H9 (cell line): ENCODE measurements around the gene DLD. TPM values are rescaled to one million over a fixed set of nuclear protein-coding genes. Genes with fewer than 3 reads are reported as not detected.

Source experiments
- DNase-seq: peaks from one replicate; pipeline ENCODE4 v3.0.0-alpha.2; 2017
- H2AFZ ChIP-seq: one replicate; pipeline ENCODE4 v1.6.1; 2013; ENCODE audit warnings: mild to moderate bottlenecking, low read length, control low read depth, moderate library complexity
- H2AK5ac ChIP-seq: 2 replicates; pipeline ENCODE4 v1.6.1; 2013; ENCODE audit warnings: low read length, control low read depth, mixed read lengths; ENCODE audit not compliant: insufficient read length
- H2BK120ac ChIP-seq: one replicate; pipeline ENCODE4 v1.6.1; 2013; ENCODE audit warnings: low read depth, mild to moderate bottlenecking, low read length, control low read depth, inconsistent platforms; ENCODE audit not compliant: poor library complexity, severe bottlenecking
- H2BK12ac ChIP-seq: 2 replicates; pipeline ENCODE4 v1.6.1; 2013; ENCODE audit warnings: low read length, control low read depth, mixed read lengths, low read depth; ENCODE audit not compliant: insufficient read length
- H2BK15ac ChIP-seq: 2 replicates; pipeline ENCODE4 v1.6.1; 2013; ENCODE audit warnings: low read depth, low read length, control low read depth
- H2BK20ac ChIP-seq: one replicate; pipeline ENCODE4 v1.6.1; 2013; ENCODE audit warnings: low read depth, mild to moderate bottlenecking, low read length, control low read depth, inconsistent platforms; ENCODE audit not compliant: poor library complexity, severe bottlenecking
- H2BK5ac ChIP-seq: 2 replicates; pipeline ENCODE4 v1.6.1; 2013; ENCODE audit warnings: low read length, control low read depth, mixed read lengths; ENCODE audit not compliant: insufficient read length
- H3K14ac ChIP-seq: 2 replicates; pipeline ENCODE4 v1.6.1; 2013; ENCODE audit warnings: low read length, control low read depth; ENCODE audit not compliant: insufficient read depth
- H3K18ac ChIP-seq: 2 replicates; pipeline ENCODE4 v1.6.1; 2013; ENCODE audit warnings: low read depth, mild to moderate bottlenecking, mixed read lengths, low read length, control low read depth; ENCODE audit not compliant: insufficient read length
- H3K23ac ChIP-seq: 2 replicates; pipeline ENCODE4 v1.6.1; 2013; ENCODE audit warnings: low read length, control low read depth, mixed read lengths, low read depth; ENCODE audit not compliant: insufficient read length
- H3K23me2 ChIP-seq: 2 replicates; pipeline ENCODE4 v1.6.1; 2013; ENCODE audit warnings: low read depth, mild to moderate bottlenecking, mixed read lengths, low read length, control low read depth; ENCODE audit not compliant: insufficient read length, poor library complexity, severe bottlenecking
- H3K27ac ChIP-seq: 2 replicates; pipeline ENCODE4 v1.5.1; 2013; ENCODE audit warnings: low read length, control low read depth, mixed read lengths, low read depth; ENCODE audit not compliant: insufficient read length
- H3K27me3 ChIP-seq: 2 replicates; pipeline ENCODE4 v1.6.1; 2013; ENCODE audit warnings: low read length, control low read depth, inconsistent platforms; ENCODE audit not compliant: insufficient read depth
- H3K4ac ChIP-seq: 2 replicates; pipeline ENCODE4 v1.6.1; 2013; ENCODE audit warnings: low read depth, mild to moderate bottlenecking, control low read depth, inconsistent platforms, low read length, moderate library complexity
- H3K4me1 ChIP-seq: 2 replicates; pipeline ENCODE4 v1.6.1; 2013; ENCODE audit warnings: low read length, control low read depth, inconsistent platforms; ENCODE audit not compliant: insufficient read depth
- H3K4me2 ChIP-seq: 2 replicates; pipeline ENCODE4 v1.6.1; 2013; ENCODE audit warnings: low read length, control low read depth, mixed read lengths; ENCODE audit not compliant: insufficient read length, insufficient read depth
- H3K56ac ChIP-seq: 2 replicates; pipeline ENCODE4 v1.6.1; 2013; ENCODE audit warnings: low read depth, mild to moderate bottlenecking, mixed read lengths, low read length, control low read depth; ENCODE audit not compliant: insufficient read length
- H3K79me1 ChIP-seq: 2 replicates; pipeline ENCODE4 v1.6.1; 2013; ENCODE audit warnings: low read depth, mild to moderate bottlenecking, moderate library complexity, low read length, control low read depth, inconsistent platforms; ENCODE audit not compliant: insufficient read depth, poor library complexity, severe bottlenecking
- H3K79me2 ChIP-seq: 2 replicates; pipeline ENCODE4 v1.6.1; 2013; ENCODE audit warnings: low read length, control low read depth, inconsistent platforms; ENCODE audit not compliant: insufficient read depth
- H3K9ac ChIP-seq: 2 replicates; pipeline ENCODE4 v1.6.1; 2013; ENCODE audit warnings: low read length, control low read depth, mixed read lengths; ENCODE audit not compliant: insufficient read length; ENCODE audit errors: extremely low read depth
- H3K9me3 ChIP-seq: one replicate; pipeline ENCODE4 v1.6.1; 2013; ENCODE audit warnings: low read depth, low read length, inconsistent platforms; ENCODE audit not compliant: control insufficient read depth
- H3T11ph ChIP-seq: one replicate; pipeline ENCODE4 v1.6.1; 2013; ENCODE audit warnings: mild to moderate bottlenecking, low read length, control low read depth, inconsistent platforms
- H4K20me1 ChIP-seq: one replicate; pipeline ENCODE4 v1.6.1; 2013; ENCODE audit not compliant: control insufficient read depth, insufficient read length, insufficient read depth
- H4K5ac ChIP-seq: 2 replicates; pipeline ENCODE4 v1.6.1; 2013; ENCODE audit warnings: low read depth, mild to moderate bottlenecking, mixed read lengths, low read length, control low read depth; ENCODE audit not compliant: insufficient read length
- H4K8ac ChIP-seq: replicated peaks from 2 replicates; pipeline ENCODE4 v1.6.1; 2013; ENCODE audit warnings: low read length, control low read depth, mixed read lengths, low read depth; ENCODE audit not compliant: insufficient read length
- H4K91ac ChIP-seq: 2 replicates; pipeline ENCODE4 v1.6.1; 2013; ENCODE audit warnings: low read depth, mild to moderate bottlenecking, moderate library complexity, mixed read lengths, low read length, control low read depth; ENCODE audit not compliant: insufficient read length
- H3K27ac Mint-ChIP-seq, 3 experiments: 2 replicates in 2 of 3; 3 replicates in 1 of 3; pipeline ENCODE4 v1.8.0; 2020 to 2021; ENCODE audit warnings: mixed read lengths in 3 of 3, mild to moderate bottlenecking in 1 of 3, moderate library complexity in 1 of 3
- H3K27me3 Mint-ChIP-seq: 2 replicates; pipeline ENCODE4 v1.8.0; 2021; ENCODE audit warnings: low read depth, mild to moderate bottlenecking, moderate library complexity, mixed read lengths
- H3K36me3 Mint-ChIP-seq, 3 experiments: 2 replicates in 2 of 3; 3 replicates in 1 of 3; pipeline ENCODE4 v1.8.0; 2020 to 2021; ENCODE audit warnings: low read depth in 3 of 3, mixed read lengths in 3 of 3; ENCODE audit not compliant: insufficient read depth in 1 of 3
- H3K4me1 Mint-ChIP-seq, 2 experiments: 2 replicates each; pipeline ENCODE4 v1.8.0; 2020; ENCODE audit warnings: mixed read lengths in 2 of 2
- H3K4me3 Mint-ChIP-seq, 2 experiments: 2 replicates in 1 of 2; 3 replicates in 1 of 2; pipeline ENCODE4 v1.8.0; 2020 to 2021; ENCODE audit warnings: mild to moderate bottlenecking in 2 of 2, mixed read lengths in 2 of 2, moderate library complexity in 1 of 2
- H3K9me3 Mint-ChIP-seq, 2 experiments: 2 replicates in 1 of 2; 3 replicates in 1 of 2; pipeline ENCODE4 v1.8.0; 2020; ENCODE audit warnings: mild to moderate bottlenecking in 2 of 2, mixed read lengths in 2 of 2, moderate library complexity in 1 of 2
- CTCF ChIP-seq: fragments of 200-600 bp; sonication (generic); conservative IDR thresholded peaks from 3 replicates; pipeline ENCODE4 v1.8.0; 2021; ENCODE audit warnings: antibody characterized with exemption, mild to moderate bottlenecking
- WGBS: extraction: QIAGEN DNeasy Blood & Tissue Kit; methylation state at CpG from one replicate; pipeline ENCODE4 v1.1.7; 2013; ENCODE audit warnings: missing lambda C conversion rate, low lambda C conversion rate, mixed read lengths; ENCODE audit not compliant: insufficient read length; ENCODE audit errors: extremely low coverage; 5-methylcytosine and 5-hydroxymethylcytosine counted together
- total RNA-seq: library from RNA; stranded (reverse); gene quantifications from 2 replicates; pipeline ENCODE4 v1.2.1, GENCODE V29; 2021

Gene DLD
- total RNA-seq, 1 experiment from 2014 or later = 93.7 TPM

GRCh38 chr7:107957436-107957835 lies 66.5 kb downstream of the DLD start:
- Histone ChIP-seq H3K4ac (no peak overlapping the region), H4K91ac (no peak overlapping the region), H3K27ac (no peak overlapping the region), H4K8ac (no peak overlapping the region), H3T11ph (no peak overlapping the region), H2BK12ac (no peak overlapping the region), H2BK5ac (no peak overlapping the region), H2AFZ (no peak overlapping the region), H3K14ac (no peak overlapping the region), H3K9me3 (no peaks in the 10 kb centered on the region), H3K23ac (no peak overlapping the region), H2BK120ac (no peak overlapping the region), H3K4me2 (no peak overlapping the region), H3K79me1 (no peaks in the 10 kb centered on the region), H3K23me2 (no peaks in the 10 kb centered on the region), H3K9ac (no peak overlapping the region), H3K56ac (no peak overlapping the region), H2BK15ac (no peak overlapping the region), H2BK20ac (no peak overlapping the region), H3K4me1 (peaks cover 19% of the 10 kb centered on the region), H3K79me2 (no peaks in the 10 kb centered on the region), H3K18ac (no peak overlapping the region), H3K27me3 (no peaks in the 10 kb centered on the region; the same call in 1 of the 2 replicates), H4K5ac (no peak overlapping the region), H4K20me1 (no peaks in the 10 kb centered on the region), H2AK5ac (no peak overlapping the region)
- peaks cover 35 to 80% (median 65%) of the 10 kb centered on the region in 3 experiments for H3K36me3 Mint-ChIP-seq
- H3K4me1 Mint-ChIP-seq = peaks cover 35 to 43% of the 10 kb centered on the region in 2 experiments
- no CpG with 5 or more reads among the region's 2 CpGs for WGBS
- no peak for DNase-seq
- no peak overlapping the region for H3K4me3 Mint-ChIP-seq
- no peak for TF ChIP-seq CTCF
- H3K27me3 Mint-ChIP-seq = no peaks in the 10 kb centered on the region
- H3K27ac Mint-ChIP-seq = no peak overlapping the region
- no peaks in the 10 kb centered on the region for H3K9me3 Mint-ChIP-seq
